Endothelial cell of umbilical vein (primary cell): ENCODE measurements around the gene RNF111. TPM values are rescaled to one million over a fixed set of nuclear protein-coding genes. Genes with fewer than 3 reads are reported as not detected.

Experiments
- BruUV-seq: library from RNA; stranded (reverse); fragments of 400-500 nt; replicated peaks from 2 replicates; lab custom pipeline; 2021; lab: Mats Ljungman, UMichigan
- CTCF ChIA-PET: fragments of 300-600, 350-600 bp; sonication (Branson Sonifier 250); formaldehyde crosslinking; loops from one replicate; lab custom pipeline; 2021; ENCODE audit warnings: antibody characterized with exemption, inconsistent platforms; lab: Charles Lee
- POLR2A ChIA-PET: fragments of 300-600, 350-600 bp; sonication (Branson Sonifier 250); formaldehyde crosslinking; loops from one replicate; lab custom pipeline; 2021; ENCODE audit warnings: antibody characterized with exemption, inconsistent platforms; lab: Charles Lee
- DNase-seq: peaks from one replicate; pipeline ENCODE4 v3.0.0-alpha.2; 2011; ENCODE audit warnings: low read depth, low spot score
- FAIRE-seq: peaks from 2 replicates; lab custom pipeline; 2011; peaks lifted over from hg19 to GRCh38; lab: Jason Lieb, UNC
- H2AFZ ChIP-seq: 2 replicates; pipeline ENCODE4 v1.6.0; 2012; ENCODE audit warnings: low read depth, low read length, control low read depth, inconsistent platforms
- H3K27ac ChIP-seq: 2 replicates; pipeline ENCODE4 v1.5.1; 2011; ENCODE audit warnings: low read depth, mild to moderate bottlenecking, control low read depth, low read length, moderate library complexity; ENCODE audit not compliant: insufficient read depth
- H3K27me3 ChIP-seq, 2 experiments: 2 replicates each; pipeline versions ENCODE4 v1.6.0 to v1.6.1; 2011; ENCODE audit warnings: low read length in 2 of 2, mixed read lengths in 1 of 2; ENCODE audit not compliant: control insufficient read depth in 2 of 2, insufficient read depth in 2 of 2
- H3K36me3 ChIP-seq, 2 experiments: 2 replicates in 1 of 2; 3 replicates in 1 of 2; pipeline ENCODE4 v1.5.1; 2011; ENCODE audit warnings: low read length in 2 of 2, mild to moderate bottlenecking in 1 of 2, moderate library complexity in 1 of 2; ENCODE audit not compliant: control insufficient read depth in 2 of 2, insufficient read depth in 2 of 2; ENCODE audit errors: extremely low read depth in 1 of 2
- H3K4me1 ChIP-seq: 3 replicates; pipeline ENCODE4 v1.5.1; 2011; ENCODE audit warnings: mild to moderate bottlenecking, low read length; ENCODE audit not compliant: control insufficient read depth, insufficient read depth; ENCODE audit errors: extremely low read depth
- H3K4me2 ChIP-seq: 2 replicates; pipeline ENCODE4 v1.6.1; 2011; ENCODE audit warnings: low read length, control low read depth, mixed read lengths; ENCODE audit not compliant: insufficient read depth
- H3K4me3 ChIP-seq, 3 experiments: fragments of 200-600 bp in 1 of 3; sonication (generic), shearing (Covaris generic) in 1 of 3; replicated peaks in 1 of 3; 2 replicates each; pipeline ENCODE4 v1.5.1; 2011 to 2016; ENCODE audit warnings: control low read depth in 3 of 3, low read length in 3 of 3, mild to moderate bottlenecking in 2 of 3, inconsistent platforms in 1 of 3, low read depth in 1 of 3, moderate library complexity in 1 of 3; ENCODE audit not compliant: insufficient read depth in 1 of 3
- H3K79me2 ChIP-seq: 2 replicates; pipeline ENCODE4 v1.6.0; 2012; ENCODE audit warnings: low read length, inconsistent platforms; ENCODE audit not compliant: control insufficient read depth, insufficient read depth
- H3K9ac ChIP-seq: replicated peaks from 2 replicates; pipeline ENCODE3; 2011; ENCODE audit warnings: low read length, control low read depth; ENCODE audit not compliant: insufficient read depth; ENCODE audit errors: extremely low read depth
- H3K9me1 ChIP-seq: replicated peaks from 3 replicates; pipeline ENCODE4 v1.6.0; 2011; ENCODE audit warnings: mild to moderate bottlenecking, low read length; ENCODE audit not compliant: control insufficient read depth, insufficient read depth; ENCODE audit errors: extremely low read depth
- H3K9me3 ChIP-seq: replicated peaks from 2 replicates; pipeline ENCODE4 v1.5.1; 2012; ENCODE audit warnings: low read length, inconsistent platforms; ENCODE audit not compliant: control insufficient read depth, insufficient read depth
- H4K20me1 ChIP-seq: replicated peaks from 2 replicates; pipeline ENCODE3; 2011; ENCODE audit warnings: mild to moderate bottlenecking, low read length; ENCODE audit not compliant: control insufficient read depth, insufficient read depth; ENCODE audit errors: extremely low read depth
- CTCF ChIP-seq, 2 donors: IDR thresholded peaks; 1 replicate in 1 of 2; 2 replicates in 1 of 2; pipeline ENCODE4 v1.5.1; 2011; ENCODE audit warnings: low read length in 2 of 2, mild to moderate bottlenecking in 2 of 2, moderate library complexity in 2 of 2, control low read depth in 1 of 2, inconsistent platforms in 1 of 2, low read depth in 1 of 2; ENCODE audit not compliant: insufficient read depth in 1 of 2; ENCODE audit errors: extremely low read depth in 1 of 2
- EZH2 ChIP-seq: IDR thresholded peaks from 2 replicates; pipeline ENCODE4 v1.6.1; 2012; ENCODE audit warnings: borderline replicate concordance, low read depth, mild to moderate bottlenecking, moderate library complexity, low read length, inconsistent platforms; ENCODE audit not compliant: severe bottlenecking
- FOS ChIP-seq: IDR thresholded peaks from 2 replicates; pipeline ENCODE4 v1.6.1; 2011; ENCODE audit warnings: mild to moderate bottlenecking, low read length, moderate library complexity, borderline replicate concordance; ENCODE audit not compliant: insufficient read depth
- GATA2 ChIP-seq: IDR thresholded peaks from 2 replicates; pipeline ENCODE4 v1.7.0; 2011; ENCODE audit warnings: low read depth, mild to moderate bottlenecking, moderate library complexity, mixed read lengths, low read length; ENCODE audit not compliant: insufficient read length, insufficient read depth
- JUN ChIP-seq: IDR thresholded peaks from 2 replicates; pipeline ENCODE4 v1.6.1; 2011; ENCODE audit warnings: borderline replicate concordance, low read depth; ENCODE audit not compliant: insufficient read length, insufficient read depth
- MAX ChIP-seq: IDR thresholded peaks from 2 replicates; pipeline ENCODE4 v1.6.1; 2011; ENCODE audit not compliant: insufficient read depth, insufficient read length
- MYC ChIP-seq: IDR thresholded peaks from one replicate; pipeline ENCODE4 v1.6.1; 2011; ENCODE audit warnings: mild to moderate bottlenecking, low read depth, low read length
- POLR2A ChIP-seq: IDR thresholded peaks from 2 replicates; pipeline ENCODE4 v1.6.1; 2012; ENCODE audit warnings: low read depth, mild to moderate bottlenecking, control low read depth, low read length
- POLR2AphosphoS5 ChIP-seq: IDR thresholded peaks from 2 replicates; pipeline ENCODE4 v1.6.1; 2012; ENCODE audit warnings: low read depth, mild to moderate bottlenecking, control low read depth, low read length, moderate library complexity; ENCODE audit not compliant: insufficient read depth
- dilution Hi-C: fragments of 300-500 bp; cut with MboI; formaldehyde crosslinking; loops from one replicate; pipeline ENCODE4 v1.15.0; 2019; ENCODE audit warnings: low sequenced_read_pairs; ENCODE audit not compliant: extremely low pct_ligation_motif_present
- intact Hi-C: fragments of 100-400 bp; cut with micrococcal nuclease; formaldehyde crosslinking; loops from one replicate; pipeline ENCODE4 v1.10.0; 2022
- polyA plus RNA-seq, 4 experiments: library from polyadenylated mRNA; depleted of rRNA in 3 of 4; stranded (reverse) in 3 of 4; unstranded in 1 of 4; fragments of >200 nt; gene quantifications; 2 replicates each; pipeline versions ENCODE4 v1.2.1 to v1.2.3, GENCODE V29; 2011 to 2012; ENCODE audit warnings: missing spikeins in 1 of 4
- total RNA-seq: library from RNA; stranded (reverse); gene quantifications from 2 replicates; pipeline ENCODE4 v1.2.3, GENCODE V29; 2021

RNF111 gene
- total and polyA plus RNA-seq, 2 donors (not counting 3 experiments of a cell fraction or from before 2014, with no cell fraction given) = 22.3 to 42.6 TPM

DNA sequence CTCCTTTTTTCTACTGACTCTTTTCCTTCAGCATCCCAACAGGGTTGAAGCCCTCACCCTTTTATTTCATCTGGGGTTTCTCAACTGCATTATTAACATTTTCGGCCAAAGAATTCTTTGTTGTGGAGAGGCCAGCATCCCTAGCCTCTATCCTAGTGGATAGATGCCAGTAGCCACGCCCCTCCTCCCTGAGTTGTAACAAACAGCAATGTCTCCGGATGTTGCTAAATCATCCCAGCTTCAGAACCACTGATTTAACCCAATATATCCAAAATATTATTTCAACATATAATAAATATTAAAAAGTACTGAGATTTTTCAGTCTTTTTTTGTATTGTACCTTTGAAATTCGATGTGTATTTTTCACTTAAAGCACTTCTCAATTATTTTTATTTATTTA lies 2.0 kb upstream of the RNF111 start:
- DNase-seq (no peak), FAIRE-seq (no peak)
- Histone ChIP-seq H3K79me2 (peaks cover 29% of the 10 kb centered on the region), H3K9ac (no peak overlapping the region), H3K27me3 (peaks cover 4 to 7% of the 10 kb centered on the region in 2 experiments), H3K9me1 (no peaks in the 10 kb centered on the region), H3K27ac (no peak overlapping the region), H3K9me3 (no peaks in the 10 kb centered on the region), H4K20me1 (peaks cover 6% of the 10 kb centered on the region), H3K4me3 (no peak overlapping the region), H2AFZ (no peak overlapping the region), H3K4me2 (no peak overlapping the region), H3K36me3 (no peaks in the 10 kb centered on the region), H3K4me1 (peaks cover 12% of the 10 kb centered on the region)
- POLR2A ChIA-PET = interaction anchor here (0.6 kb wide), 1 partner anchor 67 kb away, joined by 5 read pairs; no protein-coding TSS in a partner anchor
- no TSS peak for BruUV-seq
- dilution Hi-C loops = no loop called here
- no peak for TF ChIP-seq JUN
- TF ChIP-seq MAX = no peak
- TF ChIP-seq MYC = no peak
- TF ChIP-seq POLR2A = no peak
- no peak for TF ChIP-seq GATA2
- TF ChIP-seq FOS = no peak
- no peak for TF ChIP-seq EZH2
- no peak for TF ChIP-seq POLR2AphosphoS5
- no peak for TF ChIP-seq CTCF (IDR thresholded peaks at IDR 0.05; ENCODE audit: extremely low read depth in 1 of 2, insufficient read depth in 1 of 2, low read depth in 1 of 2, low read length in 2 of 2)
- intact Hi-C loops = no loop called here
- CTCF ChIA-PET = no interaction called here
